Measurements from ENCODE around the gene CPNE5. TPM values are rescaled to one million over a fixed set of nuclear protein-coding genes. Genes with fewer than 3 reads are reported as not detected.

The CPNE5 gene
- total RNA-seq, 2 experiments from 2014 or later: 0.79 to 0.94 TPM

DNA sequence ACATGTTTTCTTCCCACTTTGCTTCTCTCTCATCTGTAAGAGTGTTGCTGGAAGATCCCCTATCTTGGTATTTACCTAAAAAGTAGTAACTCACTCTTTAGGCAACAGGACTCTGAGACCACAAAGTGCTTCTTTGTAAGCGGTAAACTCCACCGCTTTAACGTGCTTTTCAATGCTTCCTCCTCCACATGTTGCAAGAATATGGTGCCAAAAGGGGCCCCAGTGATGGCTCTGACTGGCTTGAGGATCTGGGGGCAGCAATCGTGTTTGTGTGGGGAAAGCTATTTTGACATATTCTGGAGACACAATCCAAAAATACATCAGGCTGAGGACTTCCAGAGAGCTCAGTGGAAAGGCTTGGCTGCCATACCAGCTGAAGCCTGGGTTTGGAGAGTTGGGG lies 12.4 kb upstream of the CPNE5 start:
- no peaks in the 10 kb centered on the region for H3K27me3 Mint-ChIP-seq
- H3K4me3 Mint-ChIP-seq: no peak overlapping the region
- peaks cover 26% of the 10 kb centered on the region for H3K36me3 Mint-ChIP-seq
- DNase-seq: no peak
- H3K27ac Mint-ChIP-seq: no peak overlapping the region
- peaks cover 7% of the 10 kb centered on the region for H3K4me1 Mint-ChIP-seq
- no peaks in the 10 kb centered on the region for H3K9me3 Mint-ChIP-seq (ENCODE audit: low read depth)
- CTCF ChIA-PET: interaction anchor here (0.7 to 7.3 kb wide), 29 partner anchors 9 to 362 kb away, joined by 3 to 131 read pairs (median 5); partner anchors contain the start of genes C6orf89 and PPIL1
- no peak for ATAC-seq

DNA sequence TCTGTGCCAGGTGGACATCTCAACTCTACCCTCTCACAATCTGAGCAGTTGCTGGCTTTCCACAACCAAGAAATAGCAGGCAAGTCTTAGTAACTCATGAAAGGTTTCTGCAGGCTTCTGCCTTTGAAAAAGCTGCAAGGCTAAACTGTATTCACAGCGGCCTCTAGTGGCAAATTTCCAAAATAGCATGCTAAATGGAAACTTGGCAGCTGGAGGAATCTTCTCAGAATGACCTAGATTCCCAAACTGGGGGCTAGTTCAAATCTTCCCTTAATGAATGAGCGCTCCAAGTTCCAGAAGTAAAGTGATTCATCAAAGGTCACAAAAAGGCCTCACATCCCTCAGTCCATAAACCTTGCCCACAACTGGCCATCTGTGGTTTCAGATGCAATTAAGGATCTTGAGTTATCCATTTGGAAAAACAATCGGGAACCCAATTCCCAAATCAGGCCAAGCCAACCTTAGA lies 11.9 kb upstream of the CPNE5 start:
- peaks cover 22% of the 10 kb centered on the region for H3K36me3 Mint-ChIP-seq
- ATAC-seq: no peak
- CTCF ChIA-PET: interaction anchor here (0.7 to 7.3 kb wide), 26 partner anchors 9 to 363 kb away, joined by 3 to 131 read pairs (median 6); partner anchors contain the start of genes C6orf89 and PPIL1
- H3K4me1 Mint-ChIP-seq: peaks cover 4% of the 10 kb centered on the region
- H3K4me3 Mint-ChIP-seq: no peak overlapping the region
- H3K27ac Mint-ChIP-seq: no peak overlapping the region
- no peaks in the 10 kb centered on the region for H3K27me3 Mint-ChIP-seq
- peak; percentile 57 for DNase-seq
- H3K9me3 Mint-ChIP-seq (ENCODE audit: low read depth): no peaks in the 10 kb centered on the region

- peaks cover 14% of the 10 kb centered on the region for H3K36me3 Mint-ChIP-seq
- CTCF ChIA-PET: interaction anchor here (1.2 to 7.3 kb wide), 10 partner anchors 11 to 90 kb away, joined by 4 to 131 read pairs (median 24); partner anchors contain the start of genes C6orf89 and PPIL1
- DNase-seq (no peak), ATAC-seq (no peak)
- H3K9me3 Mint-ChIP-seq (ENCODE audit: low read depth): no peaks in the 10 kb centered on the region
- H3K4me1 Mint-ChIP-seq: peaks cover 4% of the 10 kb centered on the region
- no peaks in the 10 kb centered on the region for H3K27me3 Mint-ChIP-seq
- H3K27ac Mint-ChIP-seq: no peak overlapping the region
- H3K4me3 Mint-ChIP-seq: no peak overlapping the region
These were observed 10.8 kb upstream of the CPNE5 start for GRCh38 chr6:36850021-36850420.

- Mint-ChIP-seq H3K27me3 (no peaks in the 10 kb centered on the region), H3K4me3 (no peak overlapping the region), H3K27ac (no peak overlapping the region), H3K9me3 (ENCODE audit: low read depth) (no peaks in the 10 kb centered on the region), H3K36me3 (peaks cover 8% of the 10 kb centered on the region), H3K4me1 (peaks cover 2% of the 10 kb centered on the region)
- ATAC-seq (no peak), DNase-seq (no peak)
- CTCF ChIA-PET: interaction anchor here (0.6 to 7.3 kb wide), 12 partner anchors 11 to 162 kb away, joined by 3 to 131 read pairs (median 6); partner anchors contain the start of genes C6orf89 and PPIL1
These were observed 9.6 kb upstream of the CPNE5 start for GRCh38 chr6:36848658-36849441.

- no peak for DNase-seq
- H3K36me3 Mint-ChIP-seq: peaks cover 8% of the 10 kb centered on the region
- no peaks in the 10 kb centered on the region for H3K27me3 Mint-ChIP-seq
- no peaks in the 10 kb centered on the region for H3K4me1 Mint-ChIP-seq
- no peaks in the 10 kb centered on the region for H3K9me3 Mint-ChIP-seq (ENCODE audit: low read depth)
- ATAC-seq: no peak
- H3K4me3 Mint-ChIP-seq: no peak overlapping the region
- CTCF ChIA-PET: interaction anchor here (1.2 to 7.3 kb wide), 9 partner anchors 12 to 170 kb away, joined by 3 to 131 read pairs (median 5); partner anchors contain the start of gene PPIL1
- no peak overlapping the region for H3K27ac Mint-ChIP-seq
These were observed 8.7 kb upstream of the CPNE5 start for GRCh38 chr6:36847991-36848390.

GRCh38 chr6:36847152-36847551 lies 7.9 kb upstream of the CPNE5 start:
- Mint-ChIP-seq H3K36me3 (peaks cover 4% of the 10 kb centered on the region), H3K4me1 (no peaks in the 10 kb centered on the region), H3K4me3 (no peak overlapping the region), H3K27ac (no peak overlapping the region), H3K9me3 (ENCODE audit: low read depth) (no peaks in the 10 kb centered on the region), H3K27me3 (no peaks in the 10 kb centered on the region)
- DNase-seq (no peak), ATAC-seq (no peak)
- CTCF ChIA-PET: interaction anchor here (1.2 to 7.3 kb wide), 7 partner anchors 17 to 171 kb away, joined by 3 to 131 read pairs (median 5); no protein-coding TSS in a partner anchor

GRCh38 chr6:36845233-36845632 lies 6.0 kb upstream of the CPNE5 start:
- CTCF ChIA-PET: no interaction called here
- H3K4me3 Mint-ChIP-seq: no peak overlapping the region
- DNase-seq: no peak
- H3K4me1 Mint-ChIP-seq: peaks cover 7% of the 10 kb centered on the region
- H3K27ac Mint-ChIP-seq: no peak overlapping the region
- ATAC-seq: no peak
- H3K9me3 Mint-ChIP-seq (ENCODE audit: low read depth): no peaks in the 10 kb centered on the region
- H3K36me3 Mint-ChIP-seq: no peaks in the 10 kb centered on the region
- peaks cover 10% of the 10 kb centered on the region for H3K27me3 Mint-ChIP-seq

- H3K27ac Mint-ChIP-seq: no peak overlapping the region
- no peaks in the 10 kb centered on the region for H3K9me3 Mint-ChIP-seq (ENCODE audit: low read depth)
- DNase-seq: no peak
- H3K4me3 Mint-ChIP-seq: no peak overlapping the region
- no peak for ATAC-seq
- H3K36me3 Mint-ChIP-seq: no peaks in the 10 kb centered on the region
- H3K4me1 Mint-ChIP-seq: peaks cover 9% of the 10 kb centered on the region
- peaks cover 14% of the 10 kb centered on the region for H3K27me3 Mint-ChIP-seq
- CTCF ChIA-PET: interaction anchor here (0.9 kb wide), 1 partner anchor 62 kb away, joined by 4 read pairs; no protein-coding TSS in a partner anchor
These were observed 5.3 kb upstream of the CPNE5 start for GRCh38 chr6:36844232-36845170.

- CTCF ChIA-PET: interaction anchor here (1.3 kb wide), 1 partner anchor 175 kb away, joined by 4 read pairs; no protein-coding TSS in a partner anchor
- Mint-ChIP-seq H3K9me3 (ENCODE audit: low read depth) (no peaks in the 10 kb centered on the region), H3K27ac (no peak overlapping the region), H3K4me1 (peaks cover 15% of the 10 kb centered on the region), H3K4me3 (no peak overlapping the region), H3K27me3 (peaks cover 25% of the 10 kb centered on the region), H3K36me3 (no peaks in the 10 kb centered on the region)
- DNase-seq (no peak), ATAC-seq (no peak)
These were observed 3.9 kb upstream of the CPNE5 start for GRCh38 chr6:36843170-36843569.

- ATAC-seq: no peak
- H3K27ac Mint-ChIP-seq: no peak overlapping the region
- H3K4me3 Mint-ChIP-seq: no peak overlapping the region
- CTCF ChIA-PET: interaction anchor here (1.0 kb wide), 1 partner anchor 11 kb away, joined by 3 read pairs; no protein-coding TSS in a partner anchor
- H3K9me3 Mint-ChIP-seq (ENCODE audit: low read depth): no peaks in the 10 kb centered on the region
- no peak for DNase-seq
- H3K36me3 Mint-ChIP-seq: no peaks in the 10 kb centered on the region
- peaks cover 39% of the 10 kb centered on the region for H3K27me3 Mint-ChIP-seq
- H3K4me1 Mint-ChIP-seq: peaks cover 15% of the 10 kb centered on the region
These were observed 2.5 kb upstream of the CPNE5 start for GRCh38 chr6:36841756-36842155.

DNA sequence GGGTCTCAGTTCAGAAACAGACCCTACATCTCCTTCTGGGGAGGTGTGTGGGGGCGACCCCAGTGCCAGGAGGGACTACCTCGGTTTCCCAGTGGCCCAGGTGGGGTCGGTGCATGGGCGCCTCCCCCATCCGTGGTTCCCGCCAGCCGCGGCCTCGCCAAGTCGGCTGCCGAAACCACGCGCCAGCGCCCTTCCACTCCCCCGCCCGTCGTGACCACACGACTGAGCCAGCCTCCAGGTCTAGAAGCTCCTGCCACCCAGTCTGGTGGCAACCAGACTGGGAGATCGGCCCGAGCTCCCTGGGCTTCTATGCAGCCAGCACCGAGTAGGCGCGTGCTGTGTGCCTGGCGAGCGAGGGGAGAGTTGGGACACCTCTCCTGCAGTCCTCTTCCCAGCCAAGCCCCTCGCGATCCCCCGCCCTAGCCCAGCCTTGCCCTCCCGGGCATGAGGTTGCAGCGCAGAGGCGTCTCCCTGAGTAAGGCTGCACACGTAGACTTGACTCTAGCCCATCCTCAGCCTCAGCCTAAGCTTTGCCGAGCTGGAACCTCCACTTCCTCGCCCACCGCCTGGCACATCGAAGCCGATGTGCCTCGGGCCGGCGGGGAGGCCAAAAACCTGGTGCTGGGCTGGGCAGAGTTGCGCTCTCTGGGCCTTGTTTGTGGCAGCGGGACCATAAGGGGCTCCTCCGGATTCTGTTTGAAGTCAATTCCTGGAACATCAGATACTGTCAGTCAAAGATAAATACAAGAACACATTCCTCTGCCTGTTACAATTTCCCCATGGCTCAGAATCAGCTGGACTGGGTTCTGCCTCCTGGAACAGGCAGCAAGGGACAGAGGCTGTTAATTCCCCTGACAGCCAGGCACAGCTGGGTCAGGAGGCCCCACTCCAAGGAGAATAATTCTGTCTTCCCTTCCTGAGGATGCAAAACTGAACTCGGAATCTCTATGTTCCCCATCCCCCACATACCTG lies 1.5 kb upstream of the CPNE5 start:
- H3K9me3 Mint-ChIP-seq (ENCODE audit: low read depth): no peaks in the 10 kb centered on the region
- CTCF ChIA-PET: interaction anchor here (0.6 to 1.0 kb wide), 2 partner anchors 12 to 17 kb away, joined by 3 read pairs; no protein-coding TSS in a partner anchor
- peak overlapping the region; percentile 64 for H3K4me3 Mint-ChIP-seq
- no peak overlapping the region for H3K27ac Mint-ChIP-seq
- peaks cover 45% of the 10 kb centered on the region for H3K27me3 Mint-ChIP-seq
- H3K4me1 Mint-ChIP-seq: peaks cover 15% of the 10 kb centered on the region
- DNase-seq (no peak), ATAC-seq (peak; percentile 16)
- no peaks in the 10 kb centered on the region for H3K36me3 Mint-ChIP-seq

- no peak overlapping the region for H3K27ac Mint-ChIP-seq
- H3K4me1 Mint-ChIP-seq: peaks cover 15% of the 10 kb centered on the region
- DNase-seq (no peak), ATAC-seq (peak; percentile 74)
- H3K36me3 Mint-ChIP-seq: no peaks in the 10 kb centered on the region
- H3K27me3 Mint-ChIP-seq: peaks cover 51% of the 10 kb centered on the region
- CTCF ChIA-PET: no interaction called here
- peak overlapping the region; percentile 64 for H3K4me3 Mint-ChIP-seq
- no peaks in the 10 kb centered on the region for H3K9me3 Mint-ChIP-seq (ENCODE audit: low read depth)
These were observed 646 bp upstream of the CPNE5 start for GRCh38 chr6:36839749-36840431.
